Upper lobe of left lung (tissue), 4 donors: ENCODE results near the gene VLDLR.

ENCODE experiments used
- POLR2A ChIP-seq, 4 donors: fragments of 450-650 bp; IDR thresholded peaks; one replicate each; pipeline ENCODE4 v1.5.1; 2016 to 2017; ENCODE audit warnings: antibody characterized with exemption in 4 of 4, mild to moderate bottlenecking in 2 of 4
- TF ChIP-seq, protein P1 (sequence below), 6 experiments: fragments of 450-650 bp in 4 of 6; fragments of 200-600 bp in 2 of 6; sonication (generic) in 2 of 6; IDR thresholded peaks; one replicate each; pipeline ENCODE4 v1.5.1; 2016 to 2019; ENCODE audit warnings: antibody characterized with exemption in 6 of 6

DNA sequence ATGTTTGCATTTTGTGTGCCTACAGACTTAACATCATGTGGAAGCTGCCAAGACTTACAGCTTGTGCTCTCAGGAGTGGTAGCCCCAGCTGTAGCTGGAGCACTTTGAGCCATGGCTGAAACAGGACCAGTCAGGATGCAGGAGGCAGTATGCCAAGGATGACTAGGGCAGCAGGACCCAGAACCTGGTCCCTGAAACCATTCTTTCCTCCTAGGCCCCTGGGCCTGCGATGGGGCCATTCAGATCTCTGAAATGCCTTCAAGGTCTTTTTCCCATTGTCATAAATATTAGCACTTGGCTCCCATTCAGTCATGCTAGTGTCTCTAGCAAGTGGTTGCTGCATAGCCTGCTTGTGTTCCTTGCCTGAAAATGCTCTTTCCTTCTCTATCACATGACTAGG, 29.6 kb upstream of the VLDLR start:
- TF ChIP-seq POLR2A (IDR thresholded peaks at IDR 0.05) = no peak
- TF ChIP-seq, protein P1, sequence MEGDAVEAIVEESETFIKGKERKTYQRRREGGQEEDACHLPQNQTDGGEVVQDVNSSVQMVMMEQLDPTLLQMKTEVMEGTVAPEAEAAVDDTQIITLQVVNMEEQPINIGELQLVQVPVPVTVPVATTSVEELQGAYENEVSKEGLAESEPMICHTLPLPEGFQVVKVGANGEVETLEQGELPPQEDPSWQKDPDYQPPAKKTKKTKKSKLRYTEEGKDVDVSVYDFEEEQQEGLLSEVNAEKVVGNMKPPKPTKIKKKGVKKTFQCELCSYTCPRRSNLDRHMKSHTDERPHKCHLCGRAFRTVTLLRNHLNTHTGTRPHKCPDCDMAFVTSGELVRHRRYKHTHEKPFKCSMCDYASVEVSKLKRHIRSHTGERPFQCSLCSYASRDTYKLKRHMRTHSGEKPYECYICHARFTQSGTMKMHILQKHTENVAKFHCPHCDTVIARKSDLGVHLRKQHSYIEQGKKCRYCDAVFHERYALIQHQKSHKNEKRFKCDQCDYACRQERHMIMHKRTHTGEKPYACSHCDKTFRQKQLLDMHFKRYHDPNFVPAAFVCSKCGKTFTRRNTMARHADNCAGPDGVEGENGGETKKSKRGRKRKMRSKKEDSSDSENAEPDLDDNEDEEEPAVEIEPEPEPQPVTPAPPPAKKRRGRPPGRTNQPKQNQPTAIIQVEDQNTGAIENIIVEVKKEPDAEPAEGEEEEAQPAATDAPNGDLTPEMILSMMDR (IDR thresholded peaks at IDR 0.05) = no peak
